ENCODE data around the gene SPATS2L. TPM values are rescaled to one million over a fixed set of nuclear protein-coding genes. Genes with fewer than 3 reads are reported as not detected.
A peak's percentile ranks its signal among the peaks of the same experiment; 100 is the strongest.

Gene SPATS2L
- polyA plus RNA-seq, 1 of the 3 experiments (the other 2 are of a cell fraction), result 86.8 TPM

- peak; percentile 3; the same call in 1 of the 2 replicates for TF ChIP-seq FOSL2 (IDR thresholded peaks at IDR 0.05; ENCODE audit: borderline replicate concordance, low read depth)
- TF ChIP-seq CTCF (IDR thresholded peaks at IDR 0.05), result no peak
- Histone ChIP-seq H3K4me1 (ENCODE audit: control insufficient read depth in 1 of 2, insufficient read depth in 2 of 2, low read depth in 1 of 2, low read length in 1 of 2) (peaks cover 0 to 10% of the 10 kb centered on the region in 2 experiments; a peak in 2 of 4 replicates), H3K27me3 (ENCODE audit: insufficient read depth) (no peaks in the 10 kb centered on the region), H3K79me2 (ENCODE audit: insufficient read depth) (no peaks in the 10 kb centered on the region; the same call in 1 of the 2 replicates), H3K9me3 (no peaks in the 10 kb centered on the region), H3F3A (replicated peaks; ENCODE audit: insufficient read depth) (peaks cover 6% of the 10 kb centered on the region), H3K9ac (no peak overlapping the region), H2AFZ (ENCODE audit: low read depth) (no peak overlapping the region), H4K20me1 (ENCODE audit: insufficient read depth) (no peaks in the 10 kb centered on the region), H3K4me2 (no peak overlapping the region), H3K27ac (ENCODE audit: low read depth in 2 of 2, low read length in 1 of 2) (no peak overlapping the region), H3K36me3 (replicated peaks in 1 of 2; ENCODE audit: control insufficient read depth in 1 of 2, insufficient read depth in 2 of 2, low read length in 1 of 2) (peaks cover 40 to 67% of the 10 kb centered on the region in 2 experiments), H3K9me2 (no peaks in the 10 kb centered on the region), H3K4me3 (ENCODE audit: low read depth in 2 of 2, low read length in 1 of 2) (no peak overlapping the region)
- WGBS (ENCODE audit: low lambda C conversion rate), result 94% methylated on average over 2 of the region's 2 CpGs
- ChIA-PET POLR2A (no interaction called here), CTCF (no interaction called here)
- no peak for DNase-seq
Measured at GRCh38 chr2:200422071-200422470, 115.6 kb downstream of the SPATS2L start.

- POLR2A ChIA-PET, result no interaction called here
- peaks cover 40 to 65% of the 10 kb centered on the region in 2 experiments for H3K36me3 ChIP-seq (replicated peaks in 1 of 2; ENCODE audit: control insufficient read depth in 1 of 2, insufficient read depth in 2 of 2, low read length in 1 of 2)
Measured at GRCh38 chr2:200422532-200423261, 116.2 kb downstream of the SPATS2L start.

More at GRCh38 chr2:200422532-200423261, 116.2 kb downstream of the SPATS2L start:
- Histone ChIP-seq H3K4me2 (no peak overlapping the region), H2AFZ (ENCODE audit: low read depth) (no peak overlapping the region), H3K27ac (ENCODE audit: low read depth in 2 of 2, low read length in 1 of 2) (no peak overlapping the region), H3K9me3 (no peaks in the 10 kb centered on the region), H3K9me2 (no peaks in the 10 kb centered on the region), H4K20me1 (ENCODE audit: insufficient read depth) (no peaks in the 10 kb centered on the region), H3K9ac (no peak overlapping the region), H3K27me3 (ENCODE audit: insufficient read depth) (no peaks in the 10 kb centered on the region), H3F3A (replicated peaks; ENCODE audit: insufficient read depth) (peaks cover 6% of the 10 kb centered on the region), H3K79me2 (ENCODE audit: insufficient read depth) (no peaks in the 10 kb centered on the region; the same call in 1 of the 2 replicates), H3K4me3 (ENCODE audit: low read depth in 2 of 2, low read length in 1 of 2) (no peak overlapping the region), H3K4me1 (ENCODE audit: control insufficient read depth in 1 of 2, insufficient read depth in 2 of 2, low read depth in 1 of 2, low read length in 1 of 2) (peaks cover 0 to 10% of the 10 kb centered on the region in 2 experiments; a peak in 2 of 4 replicates)
- CTCF ChIA-PET, result interaction anchor here (1.1 to 1.5 kb wide), 4 partner anchors 12 to 437 kb away, joined by 3 to 5 read pairs (median 4); no protein-coding TSS in a partner anchor
- DNase-seq, result no peak
- TF ChIP-seq MXI1 (IDR thresholded peaks at IDR 0.05; ENCODE audit: low read depth, low read length) (no peak), CTCF (IDR thresholded peaks at IDR 0.05) (peak; percentile 40), IRF3 (IDR thresholded peaks at IDR 0.05; ENCODE audit: low read depth, low read length) (no peak), RXRA (IDR thresholded peaks at IDR 0.05; ENCODE audit: borderline replicate concordance, low read depth) (no peak), SMC3 (IDR thresholded peaks at IDR 0.05; ENCODE audit: low read depth, low read length) (no peak), NRF1 (IDR thresholded peaks at IDR 0.05; ENCODE audit: low read depth, low read length) (no peak), RCOR1 (IDR thresholded peaks at IDR 0.05; ENCODE audit: low read length) (no peak)
- WGBS (ENCODE audit: low lambda C conversion rate), result 89% methylated on average over 7 of the region's 7 CpGs
